ENCODE measurements around the gene RETREG3. TPM values are rescaled to one million over a fixed set of nuclear protein-coding genes. Genes with fewer than 3 reads are reported as not detected.

The RETREG3 gene
- total and polyA plus RNA-seq, 2 of the 13 experiments (the other 11 are each of a cell fraction or from before 2014, with no cell fraction given) = 47.0 to 55.8 TPM

DNA sequence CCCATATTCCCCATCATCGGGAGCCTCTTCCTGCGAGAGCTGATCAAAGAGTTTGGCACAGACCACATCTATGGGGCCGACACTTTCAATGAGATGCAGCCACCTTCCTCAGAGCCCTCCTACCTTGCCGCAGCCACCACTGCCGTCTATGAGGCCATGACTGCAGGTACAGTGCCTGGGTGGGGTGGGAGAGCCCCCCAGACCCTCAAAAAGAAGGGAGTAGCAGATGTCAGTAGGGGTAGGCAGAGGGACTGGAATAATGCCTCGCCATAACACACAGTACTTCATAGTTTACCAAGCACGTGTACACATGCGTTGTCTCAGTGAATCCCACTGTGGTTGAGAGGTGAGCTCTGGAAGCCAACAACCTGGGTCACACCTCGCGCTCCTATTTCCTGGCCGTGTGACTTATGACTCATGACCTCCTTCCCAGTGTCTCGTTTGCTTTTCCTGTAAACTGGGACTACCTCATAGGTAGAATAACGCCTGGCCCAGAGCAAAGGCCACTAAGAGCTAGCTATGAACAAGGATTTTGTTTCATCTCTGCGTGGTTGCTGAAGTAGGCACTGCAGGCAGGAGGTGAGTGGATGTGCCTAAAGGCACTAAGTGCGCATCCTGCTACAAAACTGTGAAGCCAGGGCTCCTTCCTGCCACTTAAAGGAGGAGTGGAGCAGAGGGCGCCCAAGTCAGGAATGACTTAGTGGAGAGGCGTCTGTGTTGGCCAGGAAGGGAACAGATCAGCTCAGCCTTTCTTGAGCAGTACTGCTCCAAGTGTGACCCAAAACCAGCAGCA lies 67.9 kb downstream of the RETREG3 start (continued):
- TF ChIP-seq, protein P1, sequence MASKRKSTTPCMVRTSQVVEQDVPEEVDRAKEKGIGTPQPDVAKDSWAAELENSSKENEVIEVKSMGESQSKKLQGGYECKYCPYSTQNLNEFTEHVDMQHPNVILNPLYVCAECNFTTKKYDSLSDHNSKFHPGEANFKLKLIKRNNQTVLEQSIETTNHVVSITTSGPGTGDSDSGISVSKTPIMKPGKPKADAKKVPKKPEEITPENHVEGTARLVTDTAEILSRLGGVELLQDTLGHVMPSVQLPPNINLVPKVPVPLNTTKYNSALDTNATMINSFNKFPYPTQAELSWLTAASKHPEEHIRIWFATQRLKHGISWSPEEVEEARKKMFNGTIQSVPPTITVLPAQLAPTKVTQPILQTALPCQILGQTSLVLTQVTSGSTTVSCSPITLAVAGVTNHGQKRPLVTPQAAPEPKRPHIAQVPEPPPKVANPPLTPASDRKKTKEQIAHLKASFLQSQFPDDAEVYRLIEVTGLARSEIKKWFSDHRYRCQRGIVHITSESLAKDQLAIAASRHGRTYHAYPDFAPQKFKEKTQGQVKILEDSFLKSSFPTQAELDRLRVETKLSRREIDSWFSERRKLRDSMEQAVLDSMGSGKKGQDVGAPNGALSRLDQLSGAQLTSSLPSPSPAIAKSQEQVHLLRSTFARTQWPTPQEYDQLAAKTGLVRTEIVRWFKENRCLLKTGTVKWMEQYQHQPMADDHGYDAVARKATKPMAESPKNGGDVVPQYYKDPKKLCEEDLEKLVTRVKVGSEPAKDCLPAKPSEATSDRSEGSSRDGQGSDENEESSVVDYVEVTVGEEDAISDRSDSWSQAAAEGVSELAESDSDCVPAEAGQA (IDR thresholded peaks at IDR 0.05; ENCODE audit: low read depth) = peak; percentile 78; the same call in 1 of the 2 replicates
- TF ChIP-seq, protein P1 (CRISPR knock-in tag; IDR thresholded peaks at IDR 0.05; ENCODE audit: borderline replicate concordance) = no peak
- peak; percentile 74; the same call in 1 of the 2 replicates for TF ChIP-seq ZNF816 (CRISPR knock-in tag; IDR thresholded peaks at IDR 0.05; ENCODE audit: borderline replicate concordance)
- TF ChIP-seq, protein P2, sequence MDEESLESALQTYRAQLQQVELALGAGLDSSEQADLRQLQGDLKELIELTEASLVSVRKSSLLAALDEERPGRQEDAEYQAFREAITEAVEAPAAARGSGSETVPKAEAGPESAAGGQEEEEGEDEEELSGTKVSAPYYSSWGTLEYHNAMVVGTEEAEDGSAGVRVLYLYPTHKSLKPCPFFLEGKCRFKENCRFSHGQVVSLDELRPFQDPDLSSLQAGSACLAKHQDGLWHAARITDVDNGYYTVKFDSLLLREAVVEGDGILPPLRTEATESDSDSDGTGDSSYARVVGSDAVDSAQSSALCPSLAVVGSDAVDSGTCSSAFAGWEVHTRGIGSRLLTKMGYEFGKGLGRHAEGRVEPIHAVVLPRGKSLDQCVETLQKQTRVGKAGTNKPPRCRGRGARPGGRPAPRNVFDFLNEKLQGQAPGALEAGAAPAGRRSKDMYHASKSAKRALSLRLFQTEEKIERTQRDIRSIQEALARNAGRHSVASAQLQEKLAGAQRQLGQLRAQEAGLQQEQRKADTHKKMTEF (CRISPR knock-in tag; IDR thresholded peaks at IDR 0.05) = peak; percentile 96
- peak; percentile 80; the same call in 1 of the 2 replicates for TF ChIP-seq ATF1 (CRISPR knock-in tag; IDR thresholded peaks at IDR 0.05)
- no peak for TF ChIP-seq ARNT (IDR thresholded peaks at IDR 0.05)
- TF ChIP-seq, protein P3, sequence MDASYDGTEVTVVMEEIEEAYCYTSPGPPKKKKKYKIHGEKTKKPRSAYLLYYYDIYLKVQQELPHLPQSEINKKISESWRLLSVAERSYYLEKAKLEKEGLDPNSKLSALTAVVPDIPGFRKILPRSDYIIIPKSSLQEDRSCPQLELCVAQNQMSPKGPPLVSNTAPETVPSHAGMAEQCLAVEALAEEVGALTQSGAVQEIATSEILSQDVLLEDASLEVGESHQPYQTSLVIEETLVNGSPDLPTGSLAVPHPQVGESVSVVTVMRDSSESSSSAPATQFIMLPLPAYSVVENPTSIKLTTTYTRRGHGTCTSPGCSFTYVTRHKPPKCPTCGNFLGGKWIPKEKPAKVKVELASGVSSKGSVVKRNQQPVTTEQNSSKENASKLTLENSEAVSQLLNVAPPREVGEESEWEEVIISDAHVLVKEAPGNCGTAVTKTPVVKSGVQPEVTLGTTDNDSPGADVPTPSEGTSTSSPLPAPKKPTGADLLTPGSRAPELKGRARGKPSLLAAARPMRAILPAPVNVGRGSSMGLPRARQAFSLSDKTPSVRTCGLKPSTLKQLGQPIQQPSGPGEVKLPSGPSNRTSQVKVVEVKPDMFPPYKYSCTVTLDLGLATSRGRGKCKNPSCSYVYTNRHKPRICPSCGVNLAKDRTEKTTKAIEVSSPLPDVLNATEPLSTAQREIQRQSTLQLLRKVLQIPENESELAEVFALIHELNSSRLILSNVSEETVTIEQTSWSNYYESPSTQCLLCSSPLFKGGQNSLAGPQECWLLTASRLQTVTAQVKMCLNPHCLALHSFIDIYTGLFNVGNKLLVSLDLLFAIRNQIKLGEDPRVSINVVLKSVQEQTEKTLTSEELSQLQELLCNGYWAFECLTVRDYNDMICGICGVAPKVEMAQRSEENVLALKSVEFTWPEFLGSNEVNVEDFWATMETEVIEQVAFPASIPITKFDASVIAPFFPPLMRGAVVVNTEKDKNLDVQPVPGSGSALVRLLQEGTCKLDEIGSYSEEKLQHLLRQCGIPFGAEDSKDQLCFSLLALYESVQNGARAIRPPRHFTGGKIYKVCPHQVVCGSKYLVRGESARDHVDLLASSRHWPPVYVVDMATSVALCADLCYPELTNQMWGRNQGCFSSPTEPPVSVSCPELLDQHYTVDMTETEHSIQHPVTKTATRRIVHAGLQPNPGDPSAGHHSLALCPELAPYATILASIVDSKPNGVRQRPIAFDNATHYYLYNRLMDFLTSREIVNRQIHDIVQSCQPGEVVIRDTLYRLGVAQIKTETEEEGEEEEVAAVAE (CRISPR knock-in tag; IDR thresholded peaks at IDR 0.05; ENCODE audit: borderline replicate concordance) = peak; percentile 82; the same call in 1 of the 2 replicates
- TF ChIP-seq ZMYM2 (CRISPR knock-in tag; IDR thresholded peaks at IDR 0.05) = peak; percentile 87
- TF ChIP-seq, protein P4, sequence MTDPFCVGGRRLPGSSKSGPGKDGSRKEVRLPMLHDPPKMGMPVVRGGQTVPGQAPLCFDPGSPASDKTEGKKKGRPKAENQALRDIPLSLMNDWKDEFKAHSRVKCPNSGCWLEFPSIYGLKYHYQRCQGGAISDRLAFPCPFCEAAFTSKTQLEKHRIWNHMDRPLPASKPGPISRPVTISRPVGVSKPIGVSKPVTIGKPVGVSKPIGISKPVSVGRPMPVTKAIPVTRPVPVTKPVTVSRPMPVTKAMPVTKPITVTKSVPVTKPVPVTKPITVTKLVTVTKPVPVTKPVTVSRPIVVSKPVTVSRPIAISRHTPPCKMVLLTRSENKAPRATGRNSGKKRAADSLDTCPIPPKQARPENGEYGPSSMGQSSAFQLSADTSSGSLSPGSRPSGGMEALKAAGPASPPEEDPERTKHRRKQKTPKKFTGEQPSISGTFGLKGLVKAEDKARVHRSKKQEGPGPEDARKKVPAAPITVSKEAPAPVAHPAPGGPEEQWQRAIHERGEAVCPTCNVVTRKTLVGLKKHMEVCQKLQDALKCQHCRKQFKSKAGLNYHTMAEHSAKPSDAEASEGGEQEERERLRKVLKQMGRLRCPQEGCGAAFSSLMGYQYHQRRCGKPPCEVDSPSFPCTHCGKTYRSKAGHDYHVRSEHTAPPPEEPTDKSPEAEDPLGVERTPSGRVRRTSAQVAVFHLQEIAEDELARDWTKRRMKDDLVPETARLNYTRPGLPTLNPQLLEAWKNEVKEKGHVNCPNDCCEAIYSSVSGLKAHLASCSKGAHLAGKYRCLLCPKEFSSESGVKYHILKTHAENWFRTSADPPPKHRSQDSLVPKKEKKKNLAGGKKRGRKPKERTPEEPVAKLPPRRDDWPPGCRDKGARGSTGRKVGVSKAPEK (CRISPR knock-in tag; IDR thresholded peaks at IDR 0.05; ENCODE audit: borderline replicate concordance) = 0 out of 2 replicates have a peak, but pooled peaks have one; percentile 38
- TF ChIP-seq, protein P5, sequence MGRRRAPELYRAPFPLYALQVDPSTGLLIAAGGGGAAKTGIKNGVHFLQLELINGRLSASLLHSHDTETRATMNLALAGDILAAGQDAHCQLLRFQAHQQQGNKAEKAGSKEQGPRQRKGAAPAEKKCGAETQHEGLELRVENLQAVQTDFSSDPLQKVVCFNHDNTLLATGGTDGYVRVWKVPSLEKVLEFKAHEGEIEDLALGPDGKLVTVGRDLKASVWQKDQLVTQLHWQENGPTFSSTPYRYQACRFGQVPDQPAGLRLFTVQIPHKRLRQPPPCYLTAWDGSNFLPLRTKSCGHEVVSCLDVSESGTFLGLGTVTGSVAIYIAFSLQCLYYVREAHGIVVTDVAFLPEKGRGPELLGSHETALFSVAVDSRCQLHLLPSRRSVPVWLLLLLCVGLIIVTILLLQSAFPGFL (CRISPR knock-in tag; IDR thresholded peaks at IDR 0.05) = no peak
- TF ChIP-seq, protein P6, sequence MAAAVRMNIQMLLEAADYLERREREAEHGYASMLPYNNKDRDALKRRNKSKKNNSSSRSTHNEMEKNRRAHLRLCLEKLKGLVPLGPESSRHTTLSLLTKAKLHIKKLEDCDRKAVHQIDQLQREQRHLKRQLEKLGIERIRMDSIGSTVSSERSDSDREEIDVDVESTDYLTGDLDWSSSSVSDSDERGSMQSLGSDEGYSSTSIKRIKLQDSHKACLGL (CRISPR knock-in tag; IDR thresholded peaks at IDR 0.05) = peak; percentile 76; the same call in 1 of the 2 replicates

Data from HepG2 (cell line).